MM.1S (cell line): ENCODE results near the gene SUPT3H.

Experiments used
- DNase-seq: peaks from one replicate; pipeline ENCODE4 v3.0.0-alpha.2; 2015
- H2AFZ ChIP-seq: fragments of 300-600 bp; sonication (generic); 2 replicates; pipeline ENCODE4 v1.6.0; 2016; ENCODE audit warnings: antibody characterized with exemption, low read length
- H3F3A ChIP-seq: fragments of 300-600 bp; sonication (generic); 2 replicates; pipeline ENCODE4 v1.6.1; 2016; ENCODE audit warnings: mild to moderate bottlenecking, antibody characterized with exemption, low read length, moderate library complexity, mixed read lengths; ENCODE audit not compliant: insufficient read depth
- H3K27ac ChIP-seq: fragments of 300-600 bp; sonication (generic); 2 replicates; pipeline ENCODE4 v1.5.1; 2016; ENCODE audit warnings: mild to moderate bottlenecking, low read length
- H3K27me3 ChIP-seq: fragments of 300-600 bp; sonication (generic); replicated peaks from 2 replicates; pipeline ENCODE4 v1.6.0; 2016; ENCODE audit warnings: low read length; ENCODE audit not compliant: insufficient read depth
- H3K36me3 ChIP-seq: fragments of 300-600 bp; sonication (generic); replicated peaks from 2 replicates; pipeline ENCODE4 v1.6.1; 2016; ENCODE audit warnings: mild to moderate bottlenecking, low read length, mixed read lengths; ENCODE audit not compliant: insufficient read depth
- H3K4me1 ChIP-seq: fragments of 300-600 bp; sonication (generic); 2 replicates; pipeline ENCODE4 v1.6.1; 2016; ENCODE audit warnings: low read length, mixed read lengths
- H3K4me2 ChIP-seq: fragments of 300-600 bp; sonication (generic); 2 replicates; pipeline ENCODE4 v1.6.0; 2016; ENCODE audit warnings: low read depth, low read length
- H3K4me3 ChIP-seq: fragments of 300-600 bp; sonication (generic); 2 replicates; pipeline ENCODE4 v1.5.1; 2016; ENCODE audit warnings: low read length, mixed read lengths
- H3K79me2 ChIP-seq: fragments of 300-600 bp; sonication (generic); 2 replicates; pipeline ENCODE4 v1.6.1; 2016; ENCODE audit warnings: mixed run types, low read length, mixed read lengths
- H3K9ac ChIP-seq: fragments of 300-600 bp; sonication (generic); 2 replicates; pipeline ENCODE4 v1.6.1; 2016; ENCODE audit warnings: low read length, mixed read lengths
- H3K9me2 ChIP-seq: fragments of 300-600 bp; sonication (generic); replicated peaks from 2 replicates; pipeline ENCODE4 v1.6.1; 2016; ENCODE audit warnings: mild to moderate bottlenecking, low read length, mixed read lengths; ENCODE audit not compliant: insufficient read depth
- H3K9me3 ChIP-seq: fragments of 300-600 bp; sonication (generic); replicated peaks from 2 replicates; pipeline ENCODE4 v1.6.1; 2016; ENCODE audit warnings: mild to moderate bottlenecking, low read length, mixed read lengths; ENCODE audit not compliant: insufficient read depth
- H4K20me1 ChIP-seq: fragments of 300-600 bp; sonication (generic); 2 replicates; pipeline ENCODE4 v1.6.1; 2016; ENCODE audit warnings: mild to moderate bottlenecking, low read length, moderate library complexity, mixed read lengths; ENCODE audit not compliant: insufficient read depth
- CTCF ChIP-seq: fragments of 300-600 bp; sonication (generic); IDR thresholded peaks from 2 replicates; pipeline ENCODE4 v1.5.1; 2016; ENCODE audit warnings: antibody characterized with exemption, low read length, mixed read lengths
- EZH2 ChIP-seq: fragments of 300-600 bp; sonication (generic); optimal IDR thresholded peaks from 2 replicates; pipeline ENCODE3; 2017; ENCODE audit warnings: low read depth, mild to moderate bottlenecking, antibody characterized with exemption, low read length, mixed read lengths
- EZH2phosphoT487 ChIP-seq: fragments of 300-600 bp; sonication (generic); IDR thresholded peaks from 2 replicates; pipeline ENCODE4 v1.6.1; 2018; ENCODE audit warnings: antibody characterized with exemption, low read length

Gene SUPT3H

DNA sequence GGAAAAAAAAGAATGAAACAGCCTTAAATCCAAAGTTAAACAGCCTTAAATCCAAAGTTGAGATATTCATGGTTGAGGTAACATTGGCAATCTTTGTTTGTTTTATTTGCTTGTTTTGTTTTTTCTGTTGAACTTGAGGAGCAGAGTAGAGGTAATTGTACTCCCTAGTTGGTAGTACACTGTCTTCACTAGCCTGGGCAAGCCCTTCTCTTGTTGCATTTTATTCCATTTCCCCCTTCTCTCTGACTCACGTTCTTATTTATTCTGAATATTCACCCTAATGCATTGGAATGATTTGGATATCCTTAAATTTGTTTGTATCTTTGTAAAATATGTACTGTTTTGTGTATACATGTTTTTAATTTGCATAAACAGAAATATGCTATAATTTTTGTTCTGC, 592.6 kb downstream of the SUPT3H start:
- Histone ChIP-seq H3K27me3 (no peaks in the 10 kb centered on the region), H3K79me2 (no peaks in the 10 kb centered on the region), H3K9ac (no peak overlapping the region), H3K27ac (no peak overlapping the region), H3K4me1 (no peaks in the 10 kb centered on the region), H3K9me2 (no peaks in the 10 kb centered on the region), H3K4me3 (no peak overlapping the region), H4K20me1 (no peaks in the 10 kb centered on the region), H3K9me3 (no peaks in the 10 kb centered on the region), H3K4me2 (no peak overlapping the region), H3K36me3 (no peaks in the 10 kb centered on the region), H3F3A (no peaks in the 10 kb centered on the region), H2AFZ (no peak overlapping the region)
- TF ChIP-seq CTCF: no peak
- no peak for TF ChIP-seq EZH2
- DNase-seq: no peak

DNA sequence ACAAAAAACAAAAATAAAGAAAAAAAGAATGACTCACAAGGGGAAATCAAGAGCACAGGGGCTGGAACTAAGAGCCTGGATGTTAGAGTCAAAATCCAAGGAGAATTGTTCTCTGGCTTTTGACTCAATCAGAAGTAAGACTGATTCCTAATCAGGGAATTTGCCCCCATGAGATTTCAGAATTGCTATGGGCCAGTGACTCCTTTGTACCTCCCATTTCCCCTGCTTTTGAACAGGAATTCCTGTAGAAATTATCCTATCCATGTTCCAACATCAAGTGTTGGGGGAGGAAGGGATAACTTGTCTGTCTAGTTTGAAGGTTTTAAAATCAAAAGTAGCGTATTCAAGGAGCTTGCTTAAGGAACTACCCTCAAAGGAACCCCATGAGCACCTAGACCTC, 593.5 kb downstream of the SUPT3H start:
- no peaks in the 10 kb centered on the region for H3K9me2 ChIP-seq
- no peak overlapping the region for H3K27ac ChIP-seq
- DNase-seq: no peak
- no peaks in the 10 kb centered on the region for H3K27me3 ChIP-seq
- H3K36me3 ChIP-seq: no peaks in the 10 kb centered on the region
- no peak overlapping the region for H3K4me3 ChIP-seq
- no peaks in the 10 kb centered on the region for H3K4me1 ChIP-seq
- no peaks in the 10 kb centered on the region for H3F3A ChIP-seq
- no peak overlapping the region for H3K4me2 ChIP-seq
- H3K79me2 ChIP-seq: no peaks in the 10 kb centered on the region
- no peaks in the 10 kb centered on the region for H4K20me1 ChIP-seq
- H3K9me3 ChIP-seq: no peaks in the 10 kb centered on the region
- no peak for TF ChIP-seq EZH2
- no peak for TF ChIP-seq EZH2phosphoT487
- no peak for TF ChIP-seq CTCF
- no peak overlapping the region for H2AFZ ChIP-seq
- no peak overlapping the region for H3K9ac ChIP-seq

DNA sequence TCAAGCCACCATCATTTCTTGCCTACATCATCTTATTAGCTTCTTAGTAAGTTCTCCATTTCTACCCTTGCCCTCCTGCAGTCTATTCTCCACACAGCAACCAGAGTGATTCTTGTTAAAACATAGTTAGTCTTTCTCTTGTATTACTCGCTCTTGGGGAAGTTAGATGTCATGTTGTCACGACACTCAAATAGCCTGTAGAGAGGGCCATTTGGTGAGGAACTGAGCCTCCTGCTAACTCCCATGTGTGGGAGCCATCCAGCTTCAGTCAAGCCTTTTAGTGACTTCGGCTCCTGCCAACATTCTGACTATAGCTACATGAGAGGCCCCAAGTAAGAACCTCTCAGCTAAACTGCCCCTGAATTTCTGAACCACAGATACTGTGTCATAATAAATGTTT, 594.8 kb downstream of the SUPT3H start:
- H3K27me3 ChIP-seq: no peaks in the 10 kb centered on the region
- H3K9me2 ChIP-seq: no peaks in the 10 kb centered on the region
- H3K4me3 ChIP-seq: no peak overlapping the region
- H3K79me2 ChIP-seq: no peaks in the 10 kb centered on the region
- DNase-seq: no peak
- H3K9ac ChIP-seq: no peak overlapping the region
- no peak overlapping the region for H3K27ac ChIP-seq
- no peak overlapping the region for H3K4me2 ChIP-seq
- H3K9me3 ChIP-seq: no peaks in the 10 kb centered on the region
- no peaks in the 10 kb centered on the region for H3F3A ChIP-seq
- no peaks in the 10 kb centered on the region for H4K20me1 ChIP-seq
- H3K4me1 ChIP-seq: no peaks in the 10 kb centered on the region
- TF ChIP-seq CTCF (no peak), EZH2phosphoT487 (no peak), EZH2 (no peak)
- no peaks in the 10 kb centered on the region for H3K36me3 ChIP-seq
- H2AFZ ChIP-seq: no peak overlapping the region
